HepG2 (cell line): Measurements from ENCODE around the gene CYB5B. TPM values are rescaled to one million over a fixed set of nuclear protein-coding genes. Genes with fewer than 3 reads are reported as not detected.

Experiments
- DNMT3B ChIP-seq: conservative IDR thresholded peaks from 2 replicates; pipeline ENCODE4 v1.6.1; 2016; ENCODE audit warnings: missing biosample characterization, control low read depth
- DR1 ChIP-seq: sonication (generic); formaldehyde crosslinking; IDR thresholded peaks from 2 replicates; pipeline ENCODE4 v1.8.0; 2021; ENCODE audit warnings: mild to moderate bottlenecking, missing genetic modification reagents, inconsistent platforms
- E2F5 ChIP-seq: sonication (generic); formaldehyde crosslinking; conservative IDR thresholded peaks from 2 replicates; pipeline ENCODE4 v1.4.0; 2020; ENCODE audit warnings: missing genetic modification reagents
- HOMEZ ChIP-seq: IDR thresholded peaks from 2 replicates; pipeline ENCODE4 v1.6.1; 2016; ENCODE audit warnings: low read depth
- KDM4B ChIP-seq: sonication (generic); formaldehyde crosslinking; IDR thresholded peaks from 2 replicates; pipeline ENCODE4 v1.4.0; 2020; ENCODE audit warnings: missing genetic modification reagents
- KMT2B ChIP-seq: IDR thresholded peaks from 2 replicates; pipeline ENCODE4 v1.6.1; 2016; ENCODE audit warnings: missing genetic modification reagents, missing compliant biosample characterization
- MAFG ChIP-seq: sonication (generic); formaldehyde crosslinking; IDR thresholded peaks from 2 replicates; pipeline ENCODE4 v1.5.1; 2020; ENCODE audit warnings: mild to moderate bottlenecking, missing genetic modification reagents
- MEIS2 ChIP-seq: sonication (generic); formaldehyde crosslinking; IDR thresholded peaks from 2 replicates; pipeline ENCODE4 v1.9.0; 2021; ENCODE audit warnings: mild to moderate bottlenecking, missing genetic modification reagents
- ZFY ChIP-seq: sonication (generic); formaldehyde crosslinking; IDR thresholded peaks from 2 replicates; pipeline ENCODE4 v1.4.0; 2020; ENCODE audit warnings: missing genetic modification reagents
- ZNF10 ChIP-seq: sonication (generic); formaldehyde crosslinking; IDR thresholded peaks from 2 replicates; pipeline ENCODE4 v1.4.0; 2020; ENCODE audit warnings: mild to moderate bottlenecking, low read depth, missing genetic modification reagents, borderline replicate concordance
- ZNF280D ChIP-seq: sonication (generic); formaldehyde crosslinking; IDR thresholded peaks from 2 replicates; pipeline ENCODE4 v1.5.1; 2020; ENCODE audit warnings: mild to moderate bottlenecking, missing genetic modification reagents
- ZNF354B ChIP-seq: sonication (generic); formaldehyde crosslinking; IDR thresholded peaks from 2 replicates; pipeline ENCODE4 v1.8.0; 2022; ENCODE audit warnings: mild to moderate bottlenecking, missing genetic modification reagents
- ZNF580 ChIP-seq: IDR thresholded peaks from 2 replicates; pipeline ENCODE4 v1.6.1; 2016; ENCODE audit warnings: low read depth, borderline replicate concordance
- ZNF589 ChIP-seq: sonication (generic); formaldehyde crosslinking; conservative IDR thresholded peaks from 2 replicates; pipeline ENCODE4 v1.8.0; 2022; ENCODE audit warnings: mild to moderate bottlenecking, moderate library complexity, missing genetic modification reagents
- ZNF605 ChIP-seq: sonication (generic); formaldehyde crosslinking; IDR thresholded peaks from 2 replicates; pipeline ENCODE4 v1.8.0; 2022; ENCODE audit warnings: mild to moderate bottlenecking, missing genetic modification reagents
- ZNF674 ChIP-seq: sonication (generic); formaldehyde crosslinking; IDR thresholded peaks from 2 replicates; pipeline ENCODE4 v1.5.0; 2020; ENCODE audit warnings: low read depth, mild to moderate bottlenecking, missing genetic modification reagents
- ZNF839 ChIP-seq: sonication (generic); formaldehyde crosslinking; IDR thresholded peaks from 2 replicates; pipeline ENCODE4 v1.4.0; 2020; ENCODE audit warnings: missing genetic modification reagents, mild to moderate bottlenecking, borderline replicate concordance
- polyA plus RNA-seq, 8 experiments: library from polyadenylated mRNA; depleted of rRNA in 3 of 8; stranded (reverse) in 7 of 8; unstranded in 1 of 8; fragments of >200 nt; fragmentation: Illumina TruSeq in 4 of 8; extraction: Trizol in 4 of 8; gene quantifications; 2 replicates each; pipeline versions ENCODE4 v1.2.1 to v1.2.3, GENCODE V29; 2011 to 2016; ENCODE audit warnings: low read depth in 4 of 8, missing spikeins in 1 of 8, mixed read lengths in 1 of 8; ENCODE audit not compliant: insufficient read depth in 1 of 8
- total RNA-seq, 5 experiments: library from RNA; depleted of rRNA; stranded (reverse); fragments of >200 nt; fragmentation: Illumina TruSeq; extraction: Trizol; gene quantifications; 2 replicates each; pipeline ENCODE4 v1.2.3, GENCODE V29; 2016; ENCODE audit warnings: low read depth in 1 of 5

CYB5B gene
- total and polyA plus RNA-seq, 2 of the 13 experiments (the other 11 are each of a cell fraction or from before 2014, with no cell fraction given): 234 to 432 TPM

- no peak for TF ChIP-seq ZNF280D (CRISPR knock-in tag)
- no peak for TF ChIP-seq DR1 (CRISPR knock-in tag)
- peak; percentile 48; the same call in 1 of the 2 replicates for TF ChIP-seq ZNF605
- TF ChIP-seq ZNF10 (CRISPR knock-in tag): no peak
- peak; percentile 55 for TF ChIP-seq ZNF580
- TF ChIP-seq ZNF839 (CRISPR knock-in tag): no peak
- TF ChIP-seq KMT2B: peak; percentile 66; the same call in 1 of the 2 replicates
- no peak for TF ChIP-seq ZFY
- TF ChIP-seq ZNF589 (CRISPR knock-in tag): no peak
- TF ChIP-seq HOMEZ (CRISPR knock-in tag): peak; percentile 88
- TF ChIP-seq KDM4B: 0 out of 2 replicates have a peak, but pooled peaks have one; percentile 25
- TF ChIP-seq DNMT3B: no peak
- TF ChIP-seq MAFG (CRISPR knock-in tag): no peak
- no peak for TF ChIP-seq ZNF354B (CRISPR knock-in tag)
- TF ChIP-seq ZNF674 (CRISPR knock-in tag): no peak
- peak; percentile 69; the same call in 1 of the 2 replicates for TF ChIP-seq MEIS2 (CRISPR knock-in tag)
- TF ChIP-seq E2F5 (CRISPR knock-in tag): no peak
Observed at GRCh38 chr16:69404275-69404805, 20.1 kb upstream of the CYB5B start (continued).
